ENCODE measurements around the gene MS4A10. TPM values are rescaled to one million over a fixed set of nuclear protein-coding genes. Genes with fewer than 3 reads are reported as not detected.
A peak's percentile ranks its signal among the peaks of the same experiment; 100 is the strongest.

The MS4A10 gene
- total and polyA plus RNA-seq, 9 of the 15 experiments (the other 6 are each of a cell fraction or from before 2014, with no cell fraction given): not detected

- TF ChIP-seq SMAD2 (IDR thresholded peaks at IDR 0.05; ENCODE audit: low read depth, low read length) (no peak), THAP7 (CRISPR knock-in tag; IDR thresholded peaks at IDR 0.05) (peak; percentile 79; the same call in 1 of the 2 replicates), SOX6 (IDR thresholded peaks at IDR 0.05) (0 out of 2 replicates have a peak, but pooled peaks have one; percentile 56), MTA2 (IDR thresholded peaks at IDR 0.05; ENCODE audit: low read depth) (no peak), USF1 (CRISPR knock-in tag; IDR thresholded peaks at IDR 0.05) (peak; percentile 85), HMGN3 (IDR thresholded peaks at IDR 0.05; ENCODE audit: borderline replicate concordance, extremely low read depth, insufficient read length, low read depth, low read length) (peak; percentile 40), ATF4 (CRISPR knock-in tag; IDR thresholded peaks at IDR 0.05) (0 out of 2 replicates have a peak, but pooled peaks have one; percentile 54), SMC3 (conservative IDR thresholded peaks at IDR 0.05; ENCODE audit: insufficient read depth, low read depth, low read length) (no peak), ZNF644 (tag; IDR thresholded peaks at IDR 0.05; ENCODE audit: low read depth) (no peak), FOXA3 (CRISPR knock-in tag; conservative IDR thresholded peaks at IDR 0.05 in 1 of 2, IDR thresholded peaks at IDR 0.05 in 1 of 2) (0 out of 4 replicates have a peak, but pooled peaks of 1 of the 2 experiments have one; percentile 37), MCM3 (IDR thresholded peaks at IDR 0.05) (no peak), COPS2 (conservative IDR thresholded peaks at IDR 0.05) (no peak), DDX20 (tag; IDR thresholded peaks at IDR 0.05; ENCODE audit: low read depth) (no peak)
- TF ChIP-seq, protein P1, sequence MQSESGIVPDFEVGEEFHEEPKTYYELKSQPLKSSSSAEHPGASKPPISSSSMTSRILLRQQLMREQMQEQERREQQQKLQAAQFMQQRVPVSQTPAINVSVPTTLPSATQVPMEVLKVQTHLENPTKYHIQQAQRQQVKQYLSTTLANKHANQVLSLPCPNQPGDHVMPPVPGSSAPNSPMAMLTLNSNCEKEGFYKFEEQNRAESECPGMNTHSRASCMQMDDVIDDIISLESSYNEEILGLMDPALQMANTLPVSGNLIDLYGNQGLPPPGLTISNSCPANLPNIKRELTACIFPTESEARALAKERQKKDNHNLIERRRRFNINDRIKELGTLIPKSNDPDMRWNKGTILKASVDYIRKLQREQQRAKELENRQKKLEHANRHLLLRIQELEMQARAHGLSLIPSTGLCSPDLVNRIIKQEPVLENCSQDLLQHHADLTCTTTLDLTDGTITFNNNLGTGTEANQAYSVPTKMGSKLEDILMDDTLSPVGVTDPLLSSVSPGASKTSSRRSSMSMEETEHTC (IDR thresholded peaks at IDR 0.05): peak; percentile 65; the same call in 1 of the 2 replicates
- TF ChIP-seq, protein P2, sequence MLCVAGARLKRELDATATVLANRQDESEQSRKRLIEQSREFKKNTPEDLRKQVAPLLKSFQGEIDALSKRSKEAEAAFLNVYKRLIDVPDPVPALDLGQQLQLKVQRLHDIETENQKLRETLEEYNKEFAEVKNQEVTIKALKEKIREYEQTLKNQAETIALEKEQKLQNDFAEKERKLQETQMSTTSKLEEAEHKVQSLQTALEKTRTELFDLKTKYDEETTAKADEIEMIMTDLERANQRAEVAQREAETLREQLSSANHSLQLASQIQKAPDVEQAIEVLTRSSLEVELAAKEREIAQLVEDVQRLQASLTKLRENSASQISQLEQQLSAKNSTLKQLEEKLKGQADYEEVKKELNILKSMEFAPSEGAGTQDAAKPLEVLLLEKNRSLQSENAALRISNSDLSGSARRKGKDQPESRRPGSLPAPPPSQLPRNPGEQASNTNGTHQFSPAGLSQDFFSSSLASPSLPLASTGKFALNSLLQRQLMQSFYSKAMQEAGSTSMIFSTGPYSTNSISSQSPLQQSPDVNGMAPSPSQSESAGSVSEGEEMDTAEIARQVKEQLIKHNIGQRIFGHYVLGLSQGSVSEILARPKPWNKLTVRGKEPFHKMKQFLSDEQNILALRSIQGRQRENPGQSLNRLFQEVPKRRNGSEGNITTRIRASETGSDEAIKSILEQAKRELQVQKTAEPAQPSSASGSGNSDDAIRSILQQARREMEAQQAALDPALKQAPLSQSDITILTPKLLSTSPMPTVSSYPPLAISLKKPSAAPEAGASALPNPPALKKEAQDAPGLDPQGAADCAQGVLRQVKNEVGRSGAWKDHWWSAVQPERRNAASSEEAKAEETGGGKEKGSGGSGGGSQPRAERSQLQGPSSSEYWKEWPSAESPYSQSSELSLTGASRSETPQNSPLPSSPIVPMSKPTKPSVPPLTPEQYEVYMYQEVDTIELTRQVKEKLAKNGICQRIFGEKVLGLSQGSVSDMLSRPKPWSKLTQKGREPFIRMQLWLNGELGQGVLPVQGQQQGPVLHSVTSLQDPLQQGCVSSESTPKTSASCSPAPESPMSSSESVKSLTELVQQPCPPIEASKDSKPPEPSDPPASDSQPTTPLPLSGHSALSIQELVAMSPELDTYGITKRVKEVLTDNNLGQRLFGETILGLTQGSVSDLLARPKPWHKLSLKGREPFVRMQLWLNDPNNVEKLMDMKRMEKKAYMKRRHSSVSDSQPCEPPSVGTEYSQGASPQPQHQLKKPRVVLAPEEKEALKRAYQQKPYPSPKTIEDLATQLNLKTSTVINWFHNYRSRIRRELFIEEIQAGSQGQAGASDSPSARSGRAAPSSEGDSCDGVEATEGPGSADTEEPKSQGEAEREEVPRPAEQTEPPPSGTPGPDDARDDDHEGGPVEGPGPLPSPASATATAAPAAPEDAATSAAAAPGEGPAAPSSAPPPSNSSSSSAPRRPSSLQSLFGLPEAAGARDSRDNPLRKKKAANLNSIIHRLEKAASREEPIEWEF (CRISPR knock-in tag; IDR thresholded peaks at IDR 0.05): no peak
- TF ChIP-seq, protein P3, sequence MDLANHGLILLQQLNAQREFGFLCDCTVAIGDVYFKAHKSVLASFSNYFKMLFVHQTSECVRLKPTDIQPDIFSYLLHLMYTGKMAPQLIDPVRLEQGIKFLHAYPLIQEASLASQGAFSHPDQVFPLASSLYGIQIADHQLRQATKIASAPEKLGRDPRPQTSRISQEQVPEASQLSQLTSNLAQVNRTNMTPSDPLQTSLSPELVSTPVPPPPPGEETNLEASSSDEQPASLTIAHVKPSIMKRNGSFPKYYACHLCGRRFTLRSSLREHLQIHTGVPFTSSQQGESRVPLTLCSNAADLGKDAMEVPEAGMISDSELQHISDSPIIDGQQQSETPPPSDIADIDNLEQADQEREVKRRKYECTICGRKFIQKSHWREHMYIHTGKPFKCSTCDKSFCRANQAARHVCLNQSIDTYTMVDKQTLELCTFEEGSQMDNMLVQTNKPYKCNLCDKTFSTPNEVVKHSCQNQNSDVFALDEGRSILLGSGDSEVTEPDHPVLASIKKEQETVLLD (IDR thresholded peaks at IDR 0.05): peak; percentile 97
These were observed 56.9 kb downstream of the MS4A10 start, which contains the start of gene CCDC86 (continued) for GRCh38 chr11:60841797-60842667.
